ENCODE data around the gene MUCL1.

GRCh38 chr12:54831631-54832030 is 22.7 kb upstream of the MUCL1 start:
- TF ChIP-seq CTCF (IDR thresholded peaks at IDR 0.05) (no peak), SIN3A (IDR thresholded peaks at IDR 0.05; ENCODE audit: borderline replicate concordance, insufficient read depth, low read depth, low read length) (no peak), POLR2AphosphoS5 (IDR thresholded peaks at IDR 0.05; ENCODE audit: low read depth, low read length) (no peak), REST (IDR thresholded peaks at IDR 0.05; ENCODE audit: insufficient read depth in 1 of 2, low read depth in 2 of 2, low read length in 1 of 2) (no peak), TCF7L2 (IDR thresholded peaks at IDR 0.05; ENCODE audit: low read depth, low read length) (no peak)

Measured in Panc1 (cell line).